Right forelimb (tissue), 1 donor: ENCODE results near the gene CDH16.

ENCODE experiments used
- DNase-seq: peaks from one replicate; pipeline ENCODE4 v3.0.0-alpha.2; 2018

Gene CDH16

GRCh38 chr16:66926171-66926947 lies 7.7 kb upstream of the CDH16 start:
- DNase-seq, result no peak

- DNase-seq, result no peak
These were observed 6.7 kb upstream of the CDH16 start, which contains the start of gene RRAD for GRCh38 chr16:66925322-66925840. Gene RRAD (minus strand): TSS chr16:66925535. CDS start chr16:66925179, 356 bp downstream.

- no peak for DNase-seq
These were observed 6.0 kb upstream of the CDH16 start for GRCh38 chr16:66924527-66925321.

- no peak for DNase-seq
These were observed 5.2 kb upstream of the CDH16 start for GRCh38 chr16:66923866-66924265.

GRCh38 chr16:66923247-66923731 lies 4.6 kb upstream of the CDH16 start:
- no peak for DNase-seq

GRCh38 chr16:66921729-66922450 lies 3.2 kb upstream of the CDH16 start:
- DNase-seq, result no peak

GRCh38 chr16:66920924-66921680 lies 2.4 kb upstream of the CDH16 start:
- no peak for DNase-seq

- DNase-seq, result no peak
These were observed 1.6 kb upstream of the CDH16 start for GRCh38 chr16:66920299-66920590.

- DNase-seq, result no peak
These were observed 1.0 kb upstream of the CDH16 start for GRCh38 chr16:66919569-66920298.

- no peak for DNase-seq
These were observed 330 bp downstream of the CDH16 start for GRCh38 chr16:66918355-66918754.

- DNase-seq, result no peak
These were observed 944 bp downstream of the CDH16 start for GRCh38 chr16:66917741-66918140.

- no peak for DNase-seq
These were observed 2.2 kb downstream of the CDH16 start for GRCh38 chr16:66916518-66916917.

- no peak for DNase-seq
These were observed 3.6 kb downstream of the CDH16 start for GRCh38 chr16:66915041-66915440.

- DNase-seq, result no peak
These were observed 4.1 kb downstream of the CDH16 start for GRCh38 chr16:66914541-66914940.

GRCh38 chr16:66913711-66914110 lies 5.0 kb downstream of the CDH16 start:
- DNase-seq, result no peak

GRCh38 chr16:66913081-66913480 lies 5.6 kb downstream of the CDH16 start:
- DNase-seq, result no peak

GRCh38 chr16:66911801-66912200 lies 6.9 kb downstream of the CDH16 start:
- DNase-seq, result no peak

GRCh38 chr16:66911112-66911511 lies 7.6 kb downstream of the CDH16 start:
- no peak for DNase-seq

GRCh38 chr16:66910175-66910940 lies 8.3 kb downstream of the CDH16 start:
- no peak for DNase-seq

GRCh38 chr16:66908762-66909559 lies 9.7 kb downstream of the CDH16 start:
- DNase-seq, result no peak
